ENCODE results near the gene KPNA2. TPM values are rescaled to one million over a fixed set of nuclear protein-coding genes. Genes with fewer than 3 reads are reported as not detected.

Gene KPNA2
- total and polyA plus RNA-seq, 2 of the 13 experiments (the other 11 are each of a cell fraction or from before 2014, with no cell fraction given), result 111 to 305 TPM

DNA sequence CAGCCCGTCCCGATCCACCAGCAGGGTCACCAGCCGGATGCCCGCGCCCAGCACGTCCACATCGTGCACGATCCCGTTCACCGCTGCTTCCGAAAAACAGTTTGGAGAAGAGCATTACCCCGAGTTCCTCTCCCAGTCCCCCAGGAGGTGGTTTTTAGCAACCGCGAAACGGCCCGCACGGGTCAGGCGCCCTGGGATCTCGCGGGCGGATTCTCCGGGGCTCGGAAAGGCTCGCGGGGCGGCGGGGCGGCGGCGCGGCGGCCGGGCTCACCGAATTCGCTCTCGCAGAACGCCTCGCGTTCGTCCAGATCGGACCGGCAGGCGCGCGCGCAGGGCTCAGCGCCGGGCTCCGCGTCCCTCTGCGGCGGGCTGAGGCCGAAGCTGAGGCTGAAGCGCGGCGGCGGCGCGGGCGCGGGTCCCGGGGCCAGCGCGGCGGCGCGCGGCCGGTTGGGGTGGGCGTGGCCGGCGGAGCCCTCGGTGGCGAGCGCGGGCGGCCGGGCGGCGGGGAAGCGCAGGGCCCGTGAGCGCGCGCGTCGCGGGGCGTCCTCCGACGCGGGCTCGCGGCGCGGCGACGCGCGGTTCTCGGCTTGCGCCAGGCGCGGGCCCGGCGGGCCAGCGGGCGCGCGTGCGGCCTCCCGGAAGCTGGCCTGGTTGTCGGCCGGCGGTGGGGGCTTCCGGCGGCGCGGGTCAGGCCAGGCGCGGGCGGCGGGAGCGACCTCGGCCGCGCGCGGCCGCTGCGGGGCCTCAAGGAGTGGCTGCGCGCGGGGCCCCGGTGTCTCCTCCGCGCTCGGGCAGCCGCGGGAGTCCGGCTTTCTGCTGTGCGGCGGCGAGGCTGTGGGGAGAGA is 42.2 kb upstream of the KPNA2 start (continued):
- TF ChIP-seq, protein P1, sequence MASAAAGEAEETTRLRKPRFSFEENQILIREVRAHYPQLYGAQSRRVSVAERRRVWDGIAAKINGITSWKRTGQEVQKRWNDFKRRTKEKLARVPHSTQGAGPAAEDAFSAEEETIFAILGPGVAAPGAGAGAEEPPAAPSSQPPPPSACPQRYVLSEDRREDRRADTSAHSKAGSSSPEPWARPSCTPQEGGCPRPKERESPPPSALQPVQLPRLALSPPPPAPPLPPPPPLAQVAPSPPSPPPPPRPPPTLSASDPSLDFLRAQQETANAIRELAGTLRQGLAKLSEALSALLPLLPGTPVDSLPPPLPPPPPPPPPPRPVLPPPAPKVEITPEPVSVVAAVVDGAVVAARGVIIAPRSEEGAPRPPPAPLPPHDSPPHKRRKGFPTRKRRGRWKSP (CRISPR knock-in tag; IDR thresholded peaks at IDR 0.05), result 0 out of 2 replicates have a peak, but pooled peaks have one; percentile 44
- TF ChIP-seq PCBP2 (optimal IDR thresholded peaks at IDR 0.05; ENCODE audit: low read depth, low read length, poor library complexity, severe bottlenecking) (no peak), ELF3 (CRISPR knock-in tag; IDR thresholded peaks at IDR 0.05) (0 out of 2 replicates have a peak, but pooled peaks have one; percentile 3), MBD4 (IDR thresholded peaks at IDR 0.05; ENCODE audit: borderline replicate concordance, low read length) (no peak), ZNF501 (CRISPR knock-in tag; IDR thresholded peaks at IDR 0.05) (0 out of 2 replicates have a peak, but pooled peaks have one; percentile 39), SRSF1 (optimal IDR thresholded peaks at IDR 0.05; ENCODE audit: low read depth, low read length) (no peak), GABPB1 (CRISPR knock-in tag; IDR thresholded peaks at IDR 0.05) (peak; percentile 64), RBAK (CRISPR knock-in tag; IDR thresholded peaks at IDR 0.05) (no peak), ONECUT2 (CRISPR knock-in tag; IDR thresholded peaks at IDR 0.05) (no peak), ZNF317 (CRISPR knock-in tag; IDR thresholded peaks at IDR 0.05) (no peak), GABPA (IDR thresholded peaks at IDR 0.05; ENCODE audit: low read depth, low read length) (peak; percentile 83), GABPA (CRISPR knock-in tag; IDR thresholded peaks at IDR 0.05; ENCODE audit: low read depth) (peak; percentile 23; the same call in 1 of the 2 replicates), SSRP1 (CRISPR knock-in tag; IDR thresholded peaks at IDR 0.05) (no peak), ZBTB7A (CRISPR knock-in tag; IDR thresholded peaks at IDR 0.05) (no peak), LCORL (IDR thresholded peaks at IDR 0.05) (no peak), LCORL (CRISPR knock-in tag; IDR thresholded peaks at IDR 0.05) (no peak), HOXA9 (CRISPR knock-in tag; IDR thresholded peaks at IDR 0.05; ENCODE audit: borderline replicate concordance) (no peak), HHEX (CRISPR knock-in tag; IDR thresholded peaks at IDR 0.05) (no peak), NFE2L2 (IDR thresholded peaks at IDR 0.05; ENCODE audit: low read length) (no peak), ZNF468 (CRISPR knock-in tag; IDR thresholded peaks at IDR 0.05) (0 out of 2 replicates have a peak, but pooled peaks have one; percentile 49), ZC3H13 (CRISPR knock-in tag; IDR thresholded peaks at IDR 0.05) (no peak), ZFP37 (CRISPR knock-in tag; IDR thresholded peaks at IDR 0.05; ENCODE audit: borderline replicate concordance) (no peak)
- TF ChIP-seq, protein P2, sequence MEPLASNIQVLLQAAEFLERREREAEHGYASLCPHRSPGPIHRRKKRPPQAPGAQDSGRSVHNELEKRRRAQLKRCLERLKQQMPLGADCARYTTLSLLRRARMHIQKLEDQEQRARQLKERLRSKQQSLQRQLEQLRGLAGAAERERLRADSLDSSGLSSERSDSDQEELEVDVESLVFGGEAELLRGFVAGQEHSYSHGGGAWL (CRISPR knock-in tag; IDR thresholded peaks at IDR 0.05), result no peak; the same call in 1 of the 2 replicates
- TF ChIP-seq, protein P3, sequence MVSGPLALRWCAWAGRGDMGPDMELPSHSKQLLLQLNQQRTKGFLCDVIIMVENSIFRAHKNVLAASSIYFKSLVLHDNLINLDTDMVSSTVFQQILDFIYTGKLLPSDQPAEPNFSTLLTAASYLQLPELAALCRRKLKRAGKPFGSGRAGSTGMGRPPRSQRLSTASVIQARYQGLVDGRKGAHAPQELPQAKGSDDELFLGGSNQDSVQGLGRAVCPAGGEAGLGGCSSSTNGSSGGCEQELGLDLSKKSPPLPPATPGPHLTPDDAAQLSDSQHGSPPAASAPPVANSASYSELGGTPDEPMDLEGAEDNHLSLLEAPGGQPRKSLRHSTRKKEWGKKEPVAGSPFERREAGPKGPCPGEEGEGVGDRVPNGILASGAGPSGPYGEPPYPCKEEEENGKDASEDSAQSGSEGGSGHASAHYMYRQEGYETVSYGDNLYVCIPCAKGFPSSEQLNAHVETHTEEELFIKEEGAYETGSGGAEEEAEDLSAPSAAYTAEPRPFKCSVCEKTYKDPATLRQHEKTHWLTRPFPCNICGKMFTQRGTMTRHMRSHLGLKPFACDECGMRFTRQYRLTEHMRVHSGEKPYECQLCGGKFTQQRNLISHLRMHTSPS (CRISPR knock-in tag; IDR thresholded peaks at IDR 0.05; ENCODE audit: low read depth), result 0 out of 2 replicates have a peak, but pooled peaks have one; percentile 41
- TF ChIP-seq, protein P4, sequence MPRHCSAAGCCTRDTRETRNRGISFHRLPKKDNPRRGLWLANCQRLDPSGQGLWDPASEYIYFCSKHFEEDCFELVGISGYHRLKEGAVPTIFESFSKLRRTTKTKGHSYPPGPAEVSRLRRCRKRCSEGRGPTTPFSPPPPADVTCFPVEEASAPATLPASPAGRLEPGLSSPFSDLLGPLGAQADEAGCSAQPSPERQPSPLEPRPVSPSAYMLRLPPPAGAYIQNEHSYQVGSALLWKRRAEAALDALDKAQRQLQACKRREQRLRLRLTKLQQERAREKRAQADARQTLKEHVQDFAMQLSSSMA (CRISPR knock-in tag; IDR thresholded peaks at IDR 0.05), result no peak; the same call in 1 of the 2 replicates
- TF ChIP-seq, protein P5, sequence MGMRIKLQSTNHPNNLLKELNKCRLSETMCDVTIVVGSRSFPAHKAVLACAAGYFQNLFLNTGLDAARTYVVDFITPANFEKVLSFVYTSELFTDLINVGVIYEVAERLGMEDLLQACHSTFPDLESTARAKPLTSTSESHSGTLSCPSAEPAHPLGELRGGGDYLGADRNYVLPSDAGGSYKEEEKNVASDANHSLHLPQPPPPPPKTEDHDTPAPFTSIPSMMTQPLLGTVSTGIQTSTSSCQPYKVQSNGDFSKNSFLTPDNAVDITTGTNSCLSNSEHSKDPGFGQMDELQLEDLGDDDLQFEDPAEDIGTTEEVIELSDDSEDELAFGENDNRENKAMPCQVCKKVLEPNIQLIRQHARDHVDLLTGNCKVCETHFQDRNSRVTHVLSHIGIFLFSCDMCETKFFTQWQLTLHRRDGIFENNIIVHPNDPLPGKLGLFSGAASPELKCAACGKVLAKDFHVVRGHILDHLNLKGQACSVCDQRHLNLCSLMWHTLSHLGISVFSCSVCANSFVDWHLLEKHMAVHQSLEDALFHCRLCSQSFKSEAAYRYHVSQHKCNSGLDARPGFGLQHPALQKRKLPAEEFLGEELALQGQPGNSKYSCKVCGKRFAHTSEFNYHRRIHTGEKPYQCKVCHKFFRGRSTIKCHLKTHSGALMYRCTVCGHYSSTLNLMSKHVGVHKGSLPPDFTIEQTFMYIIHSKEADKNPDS (CRISPR knock-in tag; IDR thresholded peaks at IDR 0.05), result no peak

Data from HepG2 (cell line).